ENCODE data around the gene LRRC59. TPM values are rescaled to one million over a fixed set of nuclear protein-coding genes. Genes with fewer than 3 reads are reported as not detected.

LRRC59 gene
- total RNA-seq, 1 donor from 2014 or later: 185 TPM

DNA sequence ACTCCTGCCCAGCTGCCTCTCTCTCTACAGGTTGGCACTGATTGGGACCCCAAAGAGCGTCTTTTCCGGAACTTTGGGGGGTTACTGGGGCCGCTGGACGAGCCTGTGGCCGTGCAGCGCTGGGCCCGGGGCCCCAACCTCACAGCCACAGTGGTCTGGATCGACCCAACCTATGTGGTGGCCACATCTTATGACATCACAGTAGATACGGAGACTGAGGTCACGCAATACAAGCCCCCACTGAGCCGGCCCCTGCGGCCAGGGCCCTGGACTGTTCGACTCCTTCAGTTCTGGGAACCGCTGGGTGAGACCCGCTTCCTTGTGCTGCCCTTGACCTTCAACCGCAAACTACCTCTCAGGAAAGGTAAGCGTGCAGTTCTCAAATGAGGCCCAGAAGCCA is 39.1 kb downstream of the LRRC59 start:
- peaks cover 15% of the 10 kb centered on the region for H4K20me1 ChIP-seq (ENCODE audit: insufficient read depth, low read length)
- no peak overlapping the region for H3K4me3 ChIP-seq (ENCODE audit: insufficient read depth, low read depth, low read length)
- H3K9ac ChIP-seq (ENCODE audit: low read length): no peak overlapping the region
- no peaks in the 10 kb centered on the region for H3K9me3 Mint-ChIP-seq (ENCODE audit: unreplicated experiment)
- no peaks in the 10 kb centered on the region for H3K27me3 ChIP-seq (ENCODE audit: insufficient read depth, low read length)
- TF ChIP-seq, protein P1, sequence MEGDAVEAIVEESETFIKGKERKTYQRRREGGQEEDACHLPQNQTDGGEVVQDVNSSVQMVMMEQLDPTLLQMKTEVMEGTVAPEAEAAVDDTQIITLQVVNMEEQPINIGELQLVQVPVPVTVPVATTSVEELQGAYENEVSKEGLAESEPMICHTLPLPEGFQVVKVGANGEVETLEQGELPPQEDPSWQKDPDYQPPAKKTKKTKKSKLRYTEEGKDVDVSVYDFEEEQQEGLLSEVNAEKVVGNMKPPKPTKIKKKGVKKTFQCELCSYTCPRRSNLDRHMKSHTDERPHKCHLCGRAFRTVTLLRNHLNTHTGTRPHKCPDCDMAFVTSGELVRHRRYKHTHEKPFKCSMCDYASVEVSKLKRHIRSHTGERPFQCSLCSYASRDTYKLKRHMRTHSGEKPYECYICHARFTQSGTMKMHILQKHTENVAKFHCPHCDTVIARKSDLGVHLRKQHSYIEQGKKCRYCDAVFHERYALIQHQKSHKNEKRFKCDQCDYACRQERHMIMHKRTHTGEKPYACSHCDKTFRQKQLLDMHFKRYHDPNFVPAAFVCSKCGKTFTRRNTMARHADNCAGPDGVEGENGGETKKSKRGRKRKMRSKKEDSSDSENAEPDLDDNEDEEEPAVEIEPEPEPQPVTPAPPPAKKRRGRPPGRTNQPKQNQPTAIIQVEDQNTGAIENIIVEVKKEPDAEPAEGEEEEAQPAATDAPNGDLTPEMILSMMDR (IDR thresholded peaks at IDR 0.05; ENCODE audit: insufficient read depth, low read depth, low read length): no peak
- no peak for TF ChIP-seq EZH2 (IDR thresholded peaks at IDR 0.05; ENCODE audit: insufficient read depth, low read length)
- no peaks in the 10 kb centered on the region for H3K9me3 ChIP-seq (ENCODE audit: insufficient read depth, low read depth, low read length)
- H3K4me3 Mint-ChIP-seq (ENCODE audit: unreplicated experiment): no peak overlapping the region
- DNase-seq (ENCODE audit: low read depth) (no peak), FAIRE-seq (no peak)
- H3K79me2 ChIP-seq (ENCODE audit: insufficient read depth, low read length): no peaks in the 10 kb centered on the region
- H3K4me2 ChIP-seq (ENCODE audit: low read length): no peak overlapping the region
- H3K27me3 Mint-ChIP-seq (ENCODE audit: low read depth, unreplicated experiment): no peaks in the 10 kb centered on the region
- H2AFZ ChIP-seq (ENCODE audit: low read depth, low read length): no peak overlapping the region
- H3K36me3 ChIP-seq (ENCODE audit: insufficient read depth, low read length): peaks cover 13% of the 10 kb centered on the region
- peaks cover 17% of the 10 kb centered on the region for H3K36me3 Mint-ChIP-seq (ENCODE audit: low read depth, unreplicated experiment)
- peaks cover 5% of the 10 kb centered on the region for H3K4me1 Mint-ChIP-seq (ENCODE audit: low read depth, unreplicated experiment)
- H3K27ac Mint-ChIP-seq (ENCODE audit: unreplicated experiment): no peak overlapping the region
- no peaks in the 10 kb centered on the region for H3K4me1 ChIP-seq (ENCODE audit: insufficient read depth, low read length)
- H3K27ac ChIP-seq (ENCODE audit: low read depth, low read length): no peak overlapping the region

DNA sequence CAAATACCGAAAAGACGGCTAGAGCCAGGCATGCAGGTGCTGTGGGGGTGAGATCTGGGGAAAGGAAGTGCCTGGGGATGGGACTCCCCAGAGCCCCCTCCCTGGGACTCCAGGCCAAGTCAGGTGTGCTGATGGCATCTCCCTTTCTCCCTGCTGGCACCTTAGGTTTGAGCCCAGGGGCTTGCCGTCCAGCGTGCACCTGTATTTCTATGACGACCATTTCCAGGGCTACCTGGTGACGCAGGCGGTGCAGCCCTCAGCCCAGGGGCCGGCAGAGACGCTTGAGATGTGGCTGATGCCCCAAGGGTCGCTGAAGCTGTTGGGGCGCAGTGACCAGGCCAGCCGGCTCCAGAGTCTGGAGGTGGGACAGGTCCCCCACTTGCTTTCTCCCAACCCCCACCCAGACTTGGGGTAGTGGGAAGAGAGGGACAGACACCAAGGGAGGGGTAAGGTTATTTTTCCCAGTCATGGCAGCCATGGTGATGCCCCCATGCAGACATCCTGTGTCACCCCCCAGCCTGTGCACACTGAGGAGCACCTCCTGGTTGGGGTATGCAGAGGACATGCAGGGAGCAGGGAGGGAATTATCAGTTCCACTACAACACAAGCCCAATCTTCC is 40.3 kb downstream of the LRRC59 start:
- DNase-seq (ENCODE audit: low read depth): no peak
- no peaks in the 10 kb centered on the region for H3K27me3 Mint-ChIP-seq (ENCODE audit: low read depth, unreplicated experiment)
- no peaks in the 10 kb centered on the region for H3K4me1 Mint-ChIP-seq (ENCODE audit: low read depth, unreplicated experiment)
- Histone ChIP-seq H3K9me3 (ENCODE audit: insufficient read depth, low read depth, low read length) (no peaks in the 10 kb centered on the region), H3K4me2 (ENCODE audit: low read length) (no peak overlapping the region), H3K36me3 (ENCODE audit: insufficient read depth, low read length) (peaks cover 13% of the 10 kb centered on the region), H3K27me3 (ENCODE audit: insufficient read depth, low read length) (no peaks in the 10 kb centered on the region), H3K4me1 (ENCODE audit: insufficient read depth, low read length) (no peaks in the 10 kb centered on the region), H3K9ac (ENCODE audit: low read length) (no peak overlapping the region), H3K79me2 (ENCODE audit: insufficient read depth, low read length) (no peaks in the 10 kb centered on the region), H4K20me1 (ENCODE audit: insufficient read depth, low read length) (peaks cover 22% of the 10 kb centered on the region), H2AFZ (ENCODE audit: low read depth, low read length) (no peak overlapping the region), H3K4me3 (ENCODE audit: insufficient read depth, low read depth, low read length) (no peak overlapping the region), H3K27ac (ENCODE audit: low read depth, low read length) (no peak overlapping the region)
- H3K36me3 Mint-ChIP-seq (ENCODE audit: low read depth, unreplicated experiment): peaks cover 22% of the 10 kb centered on the region
- H3K9me3 Mint-ChIP-seq (ENCODE audit: unreplicated experiment): no peaks in the 10 kb centered on the region
- H3K4me3 Mint-ChIP-seq (ENCODE audit: unreplicated experiment): no peak overlapping the region
- no peak overlapping the region for H3K27ac Mint-ChIP-seq (ENCODE audit: unreplicated experiment)
- TF ChIP-seq EZH2 (IDR thresholded peaks at IDR 0.05; ENCODE audit: insufficient read depth, low read length): no peak
- TF ChIP-seq, protein P1 (IDR thresholded peaks at IDR 0.05; ENCODE audit: insufficient read depth, low read depth, low read length): no peak
- FAIRE-seq: no peak

DNA sequence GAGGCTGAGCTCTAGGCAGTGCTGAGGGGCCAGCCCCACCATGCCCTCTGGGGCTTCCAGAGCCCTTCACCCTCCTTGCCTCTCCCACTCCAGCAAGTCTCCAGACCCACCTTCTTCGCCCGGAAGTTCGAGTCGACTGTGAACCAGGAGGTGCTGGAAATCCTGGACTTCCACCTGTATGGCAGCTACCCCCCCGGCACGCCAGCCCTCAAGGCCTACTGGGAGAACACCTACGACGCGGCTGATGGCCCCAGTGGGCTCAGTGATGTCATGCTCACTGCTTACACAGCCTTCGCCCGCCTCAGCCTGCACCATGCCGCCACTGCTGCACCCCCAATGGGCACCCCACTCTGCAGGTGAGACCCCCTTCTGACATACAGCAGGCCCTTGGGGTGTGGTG is 40.9 kb downstream of the LRRC59 start:
- Mint-ChIP-seq H3K27me3 (ENCODE audit: low read depth, unreplicated experiment) (no peaks in the 10 kb centered on the region), H3K27ac (ENCODE audit: unreplicated experiment) (no peak overlapping the region), H3K4me1 (ENCODE audit: low read depth, unreplicated experiment) (no peaks in the 10 kb centered on the region), H3K36me3 (ENCODE audit: low read depth, unreplicated experiment) (peaks cover 27% of the 10 kb centered on the region), H3K4me3 (ENCODE audit: unreplicated experiment) (no peak overlapping the region), H3K9me3 (ENCODE audit: unreplicated experiment) (no peaks in the 10 kb centered on the region)
- Histone ChIP-seq H4K20me1 (ENCODE audit: insufficient read depth, low read length) (peaks cover 22% of the 10 kb centered on the region), H3K9me3 (ENCODE audit: insufficient read depth, low read depth, low read length) (no peaks in the 10 kb centered on the region), H3K4me1 (ENCODE audit: insufficient read depth, low read length) (no peaks in the 10 kb centered on the region), H3K4me2 (ENCODE audit: low read length) (no peak overlapping the region), H3K9ac (ENCODE audit: low read length) (no peak overlapping the region), H3K27me3 (ENCODE audit: insufficient read depth, low read length) (no peaks in the 10 kb centered on the region), H3K27ac (ENCODE audit: low read depth, low read length) (no peak overlapping the region), H3K36me3 (ENCODE audit: insufficient read depth, low read length) (peaks cover 13% of the 10 kb centered on the region), H3K4me3 (ENCODE audit: insufficient read depth, low read depth, low read length) (no peak overlapping the region), H2AFZ (ENCODE audit: low read depth, low read length) (no peak overlapping the region), H3K79me2 (ENCODE audit: insufficient read depth, low read length) (no peaks in the 10 kb centered on the region)
- DNase-seq (ENCODE audit: low read depth) (no peak), FAIRE-seq (no peak)
- TF ChIP-seq, protein P1 (IDR thresholded peaks at IDR 0.05; ENCODE audit: insufficient read depth, low read depth, low read length): no peak
- TF ChIP-seq EZH2 (IDR thresholded peaks at IDR 0.05; ENCODE audit: insufficient read depth, low read length): no peak
